Measurements from ENCODE around the gene RAP1GAP2.
"Not testable (repeated sequence)": the region's sequence is repeated elsewhere in the genome, so short reads cannot be mapped to it uniquely, and the experiment has no call there.

RAP1GAP2 gene

GRCh38 chr17:2996810-2997670, 200.8 kb downstream of the RAP1GAP2 start:
- no peak for DNase-seq (ENCODE audit: low read depth)

GRCh38 chr17:2998469-2998901, 202.2 kb downstream of the RAP1GAP2 start:
- DNase-seq (ENCODE audit: low read depth) = not testable (repeated sequence)

GRCh38 chr17:3002538-3003295, 206.5 kb downstream of the RAP1GAP2 start:
- DNase-seq (ENCODE audit: low read depth) = no peak

GRCh38 chr17:3003296-3004149, 207.3 kb downstream of the RAP1GAP2 start:
- DNase-seq (ENCODE audit: low read depth) = no peak

- peak; percentile 18 for DNase-seq (ENCODE audit: low read depth)
These were observed 208.0 kb downstream of the RAP1GAP2 start for GRCh38 chr17:3004150-3004801.

- no peak for DNase-seq (ENCODE audit: low read depth)
These were observed 208.7 kb downstream of the RAP1GAP2 start for GRCh38 chr17:3004925-3005324.

GRCh38 chr17:3005696-3006095, 209.5 kb downstream of the RAP1GAP2 start:
- DNase-seq (ENCODE audit: low read depth) = no peak

GRCh38 chr17:3006801-3007200, 210.6 kb downstream of the RAP1GAP2 start:
- no peak for DNase-seq (ENCODE audit: low read depth)

GRCh38 chr17:3007651-3008121, 211.4 kb downstream of the RAP1GAP2 start:
- no peak for DNase-seq (ENCODE audit: low read depth)

GRCh38 chr17:3008336-3009288, 212.4 kb downstream of the RAP1GAP2 start:
- no peak for DNase-seq (ENCODE audit: low read depth)

- DNase-seq (ENCODE audit: low read depth) = no peak
These were observed 213.2 kb downstream of the RAP1GAP2 start for GRCh38 chr17:3009411-3009920.

GRCh38 chr17:3011891-3012290, 215.7 kb downstream of the RAP1GAP2 start:
- no peak for DNase-seq (ENCODE audit: low read depth)

- peak; percentile 32 for DNase-seq (ENCODE audit: low read depth)
These were observed 216.8 kb downstream of the RAP1GAP2 start for GRCh38 chr17:3012926-3013581.

GRCh38 chr17:3015890-3016289, 219.7 kb downstream of the RAP1GAP2 start:
- no peak for DNase-seq (ENCODE audit: low read depth)

GRCh38 chr17:3017936-3018335, 221.7 kb downstream of the RAP1GAP2 start:
- DNase-seq (ENCODE audit: low read depth) = no peak

GRCh38 chr17:3019761-3020160, 223.5 kb downstream of the RAP1GAP2 start:
- DNase-seq (ENCODE audit: low read depth) = no peak

- no peak for DNase-seq (ENCODE audit: low read depth)
These were observed 224.1 kb downstream of the RAP1GAP2 start for GRCh38 chr17:3020381-3020780.

- DNase-seq (ENCODE audit: low read depth) = no peak
These were observed 226.0 kb downstream of the RAP1GAP2 start for GRCh38 chr17:3022197-3022596.

GRCh38 chr17:3024346-3024745, 228.1 kb downstream of the RAP1GAP2 start:
- no peak for DNase-seq (ENCODE audit: low read depth)

All from stimulated activated CD8-positive, alpha-beta memory T cell treated with anti-CD3 and anti-CD28 coated beads, Interleukin-15, amount 100 ng/mL, for 1 hour (primary cell).